Measurements from ENCODE around the gene TMEM212.
A peak's percentile ranks its signal among the peaks of the same experiment; 100 is the strongest.

The TMEM212 gene

DNA sequence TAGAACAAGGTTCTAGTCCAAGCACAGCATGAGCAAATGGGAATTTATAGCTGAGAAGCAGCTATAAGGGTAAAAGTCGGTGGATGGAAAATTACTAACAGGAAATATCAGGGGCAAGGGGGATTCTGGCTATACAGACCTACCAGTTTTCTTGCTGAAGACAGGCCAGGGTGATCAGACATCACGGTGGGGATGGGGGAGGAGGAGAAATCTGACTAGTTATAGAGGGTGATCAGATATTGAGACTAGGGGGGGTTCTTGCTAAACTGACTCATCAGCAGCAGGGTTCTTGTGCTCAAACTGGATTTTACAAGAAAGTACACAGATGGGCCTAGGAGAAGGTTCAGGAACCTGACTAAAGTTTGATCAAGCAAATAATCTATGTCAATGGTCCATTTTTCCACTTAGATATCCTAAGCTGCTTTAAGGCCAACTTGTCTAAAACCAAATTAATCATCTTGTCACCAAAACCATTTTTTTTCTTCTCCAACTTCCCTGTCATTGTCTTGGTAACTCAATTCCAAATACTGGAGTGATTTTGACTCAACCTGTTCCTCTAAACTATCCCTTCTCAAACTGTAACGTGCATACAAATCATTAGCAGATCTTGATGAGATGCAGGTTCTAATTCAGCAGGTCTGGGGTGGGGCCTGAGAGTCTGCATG is 4.6 kb downstream of the TMEM212 start:
- Histone ChIP-seq H2BK12ac (ENCODE audit: low read length) (no peak overlapping the region), H2AFZ (ENCODE audit: insufficient read depth, low read length, poor library complexity) (no peak overlapping the region), H3K14ac (ENCODE audit: low read length) (no peak overlapping the region), H3K27me3 (ENCODE audit: insufficient read depth, low read length) (no peaks in the 10 kb centered on the region), H3K23ac (ENCODE audit: low read length) (no peak overlapping the region), H4K8ac (ENCODE audit: low read depth, low read length) (no peak overlapping the region), H2AK5ac (ENCODE audit: low read length) (no peak overlapping the region), H3K27ac (ENCODE audit: low read depth, low read length) (no peak overlapping the region), H2BK5ac (ENCODE audit: low read depth, low read length, poor library complexity) (no peak overlapping the region), H3K4me1 (ENCODE audit: control insufficient read depth in 1 of 2, insufficient read depth in 2 of 2, low read length in 2 of 2) (peaks cover 7 to 8% of the 10 kb centered on the region in 2 experiments), H2BK120ac (ENCODE audit: insufficient read depth, low read length, poor library complexity) (no peak overlapping the region), H3K4ac (ENCODE audit: low read depth, low read length) (no peak overlapping the region), H3K79me1 (ENCODE audit: low read length) (peaks cover 2% of the 10 kb centered on the region), H3K4me2 (ENCODE audit: low read length) (no peak overlapping the region), H3K36me3 (ENCODE audit: control insufficient read depth in 1 of 2, insufficient read depth in 2 of 2, low read length in 2 of 2) (no peaks in the 10 kb centered on the region), H3K79me2 (ENCODE audit: control insufficient read depth, insufficient read depth, low read length, poor library complexity) (peaks cover 2% of the 10 kb centered on the region), H4K12ac (ENCODE audit: low read depth, low read length) (no peak overlapping the region), H4K91ac (ENCODE audit: low read depth, low read length) (no peak overlapping the region), H3K4me3 (ENCODE audit: low read depth, low read length) (no peak overlapping the region), H3K18ac (ENCODE audit: low read length) (no peak overlapping the region), H3K9me3 (ENCODE audit: insufficient read depth, low read depth, low read length) (no peaks in the 10 kb centered on the region), H3K9ac (ENCODE audit: low read length) (no peak overlapping the region)
- DNase-seq = no peak
- no CpG with 5 or more reads among the region's 3 CpGs for WGBS (ENCODE audit: extremely low coverage, insufficient coverage, insufficient read length)

GRCh38 chr3:171849617-171850319 is 6.6 kb downstream of the TMEM212 start:
- no peak overlapping the region for H3K14ac ChIP-seq (ENCODE audit: low read length)
- no peak overlapping the region for H3K4me2 ChIP-seq (ENCODE audit: low read length)
- no peak overlapping the region for H3K23ac ChIP-seq (ENCODE audit: low read length)
- no peak overlapping the region for H3K18ac ChIP-seq (ENCODE audit: low read length)
- no peak overlapping the region for H3K4ac ChIP-seq (ENCODE audit: low read depth, low read length)
- H4K91ac ChIP-seq (ENCODE audit: low read depth, low read length) = no peak overlapping the region
- H2AFZ ChIP-seq (ENCODE audit: insufficient read depth, low read length, poor library complexity) = no peak overlapping the region
- no peak overlapping the region for H4K12ac ChIP-seq (ENCODE audit: low read depth, low read length)
- no peak overlapping the region for H2BK120ac ChIP-seq (ENCODE audit: insufficient read depth, low read length, poor library complexity)
- H3K79me1 ChIP-seq (ENCODE audit: low read length) = peaks cover 2% of the 10 kb centered on the region
- H3K9ac ChIP-seq (ENCODE audit: low read length) = no peak overlapping the region
- H2BK5ac ChIP-seq (ENCODE audit: low read depth, low read length, poor library complexity) = no peak overlapping the region
- H3K79me2 ChIP-seq (ENCODE audit: control insufficient read depth, insufficient read depth, low read length, poor library complexity) = peaks cover 2% of the 10 kb centered on the region
- H3K4me1 ChIP-seq (ENCODE audit: control insufficient read depth in 1 of 2, insufficient read depth in 2 of 2, low read length in 2 of 2) = peaks cover 7 to 8% of the 10 kb centered on the region in 2 experiments
- H3K36me3 ChIP-seq (ENCODE audit: control insufficient read depth in 1 of 2, insufficient read depth in 2 of 2, low read length in 2 of 2) = no peaks in the 10 kb centered on the region
- no peak overlapping the region for H2AK5ac ChIP-seq (ENCODE audit: low read length)
- no peak overlapping the region for H3K4me3 ChIP-seq (ENCODE audit: low read depth, low read length)
- DNase-seq = no peak
- H3K9me3 ChIP-seq (ENCODE audit: insufficient read depth, low read depth, low read length) = no peaks in the 10 kb centered on the region
- no CpG with 5 or more reads among the region's 6 CpGs for WGBS (ENCODE audit: extremely low coverage, insufficient coverage, insufficient read length)
- H2BK12ac ChIP-seq (ENCODE audit: low read length) = no peak overlapping the region
- no peaks in the 10 kb centered on the region for H3K27me3 ChIP-seq (ENCODE audit: insufficient read depth, low read length)
- no peak overlapping the region for H4K8ac ChIP-seq (ENCODE audit: low read depth, low read length)
- no peak overlapping the region for H3K27ac ChIP-seq (ENCODE audit: low read depth, low read length)

GRCh38 chr3:171850320-171850959 is 7.3 kb downstream of the TMEM212 start:
- Histone ChIP-seq H3K36me3 (ENCODE audit: control insufficient read depth in 1 of 2, insufficient read depth in 2 of 2, low read length in 2 of 2) (no peaks in the 10 kb centered on the region), H2AFZ (ENCODE audit: insufficient read depth, low read length, poor library complexity) (no peak overlapping the region), H3K79me2 (ENCODE audit: control insufficient read depth, insufficient read depth, low read length, poor library complexity) (peaks cover 2% of the 10 kb centered on the region), H4K12ac (ENCODE audit: low read depth, low read length) (no peak overlapping the region), H4K8ac (ENCODE audit: low read depth, low read length) (no peak overlapping the region), H3K18ac (ENCODE audit: low read length) (no peak overlapping the region), H3K4ac (ENCODE audit: low read depth, low read length) (no peak overlapping the region), H3K4me3 (ENCODE audit: low read depth, low read length) (no peak overlapping the region), H3K4me1 (ENCODE audit: control insufficient read depth in 1 of 2, insufficient read depth in 2 of 2, low read length in 2 of 2) (peaks cover 7 to 8% of the 10 kb centered on the region in 2 experiments), H3K9me3 (ENCODE audit: insufficient read depth, low read depth, low read length) (no peaks in the 10 kb centered on the region), H4K91ac (ENCODE audit: low read depth, low read length) (no peak overlapping the region), H3K4me2 (ENCODE audit: low read length) (no peak overlapping the region), H3K14ac (ENCODE audit: low read length) (no peak overlapping the region), H3K27ac (ENCODE audit: low read depth, low read length) (no peak overlapping the region), H2AK5ac (ENCODE audit: low read length) (no peak overlapping the region), H3K9ac (ENCODE audit: low read length) (no peak overlapping the region), H2BK5ac (ENCODE audit: low read depth, low read length, poor library complexity) (no peak overlapping the region), H2BK12ac (ENCODE audit: low read length) (no peak overlapping the region), H3K79me1 (ENCODE audit: low read length) (peaks cover 2% of the 10 kb centered on the region), H3K23ac (ENCODE audit: low read length) (no peak overlapping the region), H2BK120ac (ENCODE audit: insufficient read depth, low read length, poor library complexity) (no peak overlapping the region), H3K27me3 (ENCODE audit: insufficient read depth, low read length) (no peaks in the 10 kb centered on the region)
- DNase-seq = peak; percentile 87 to 89
- WGBS (ENCODE audit: extremely low coverage, insufficient coverage, insufficient read length) = no CpG with 5 or more reads among the region's 6 CpGs

- no CpG with 5 or more reads among the region's 6 CpGs for WGBS (ENCODE audit: extremely low coverage, insufficient coverage, insufficient read length)
- Histone ChIP-seq H3K4me2 (ENCODE audit: low read length) (no peak overlapping the region), H3K23ac (ENCODE audit: low read length) (no peak overlapping the region), H4K8ac (ENCODE audit: low read depth, low read length) (no peak overlapping the region), H3K27me3 (ENCODE audit: insufficient read depth, low read length) (no peaks in the 10 kb centered on the region), H3K4me1 (ENCODE audit: control insufficient read depth in 1 of 2, insufficient read depth in 2 of 2, low read length in 2 of 2) (peaks cover 7 to 8% of the 10 kb centered on the region in 2 experiments), H2BK120ac (ENCODE audit: insufficient read depth, low read length, poor library complexity) (no peak overlapping the region), H3K9me3 (ENCODE audit: insufficient read depth, low read depth, low read length) (no peaks in the 10 kb centered on the region), H4K12ac (ENCODE audit: low read depth, low read length) (no peak overlapping the region), H3K4ac (ENCODE audit: low read depth, low read length) (no peak overlapping the region), H3K79me1 (ENCODE audit: low read length) (peaks cover 2% of the 10 kb centered on the region), H2BK5ac (ENCODE audit: low read depth, low read length, poor library complexity) (no peak overlapping the region), H3K4me3 (ENCODE audit: low read depth, low read length) (no peak overlapping the region), H3K79me2 (ENCODE audit: control insufficient read depth, insufficient read depth, low read length, poor library complexity) (no peaks in the 10 kb centered on the region), H3K36me3 (ENCODE audit: control insufficient read depth in 1 of 2, insufficient read depth in 2 of 2, low read length in 2 of 2) (no peaks in the 10 kb centered on the region), H2BK12ac (ENCODE audit: low read length) (no peak overlapping the region), H3K14ac (ENCODE audit: low read length) (no peak overlapping the region), H2AFZ (ENCODE audit: insufficient read depth, low read length, poor library complexity) (no peak overlapping the region), H2AK5ac (ENCODE audit: low read length) (no peak overlapping the region), H4K91ac (ENCODE audit: low read depth, low read length) (no peak overlapping the region), H3K9ac (ENCODE audit: low read length) (no peak overlapping the region), H3K27ac (ENCODE audit: low read depth, low read length) (no peak overlapping the region), H3K18ac (ENCODE audit: low read length) (no peak overlapping the region)
- DNase-seq = no peak
Observed at GRCh38 chr3:171850960-171851659, 8.0 kb downstream of the TMEM212 start.

Measured in trophoblast cell (in vitro differentiated cells and primary cell).